NCI-H524 (cell line): ENCODE measurements around the gene DFFB.

Experiments
- DNase-seq, 2 experiments: peaks; one replicate each; lab custom pipeline; 2025; lab: John Stamatoyannopoulos, UW

The DFFB gene

DNA sequence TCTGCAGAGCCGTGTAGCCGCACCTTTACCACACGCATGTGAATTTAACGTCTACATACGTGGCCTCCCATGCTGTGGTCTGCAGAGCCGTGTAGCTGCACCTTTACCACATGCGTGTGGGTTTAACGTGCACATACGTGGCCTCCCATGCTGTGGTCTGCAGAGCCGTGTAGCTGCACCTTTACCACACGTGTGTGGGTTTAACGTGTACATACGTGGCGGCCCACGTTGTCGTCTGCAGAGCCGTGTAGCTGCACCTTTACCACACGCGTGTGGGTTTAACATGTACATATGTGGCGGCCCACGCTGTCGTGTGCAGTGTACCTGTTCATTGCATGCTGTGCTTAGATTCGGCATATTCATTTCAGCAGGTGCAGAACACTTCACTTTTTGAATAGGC lies 17.5 kb downstream of the DFFB start:
- no peak for DNase-seq

DNA sequence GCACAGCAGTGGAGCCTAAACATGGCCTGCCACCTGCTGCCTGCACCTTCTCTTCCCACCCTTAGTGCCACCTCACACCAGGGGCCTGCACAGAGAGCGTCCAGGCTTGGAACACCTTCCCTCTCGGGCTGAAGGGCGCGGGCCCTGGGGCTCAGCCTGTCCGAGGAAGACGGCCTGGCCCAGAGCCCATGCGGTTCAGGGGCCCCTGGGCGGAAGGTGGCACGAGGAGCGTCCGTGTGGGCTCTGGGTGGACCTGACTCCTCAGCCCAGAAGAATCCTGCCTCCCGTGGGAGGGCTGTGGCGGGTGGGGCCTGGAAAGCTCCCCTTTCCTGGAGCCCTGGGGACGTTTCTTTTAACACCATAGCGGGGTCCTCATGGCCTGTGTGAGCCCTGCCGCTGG lies 19.4 kb downstream of the DFFB start:
- DNase-seq: no peak

- no peak for DNase-seq
Measured at GRCh38 chr1:3879099-3879498, 21.8 kb downstream of the DFFB start.

- DNase-seq: no peak
Measured at GRCh38 chr1:3879787-3880428, 22.6 kb downstream of the DFFB start.

GRCh38 chr1:3880429-3881192 lies 23.3 kb downstream of the DFFB start:
- DNase-seq: no peak

DNA sequence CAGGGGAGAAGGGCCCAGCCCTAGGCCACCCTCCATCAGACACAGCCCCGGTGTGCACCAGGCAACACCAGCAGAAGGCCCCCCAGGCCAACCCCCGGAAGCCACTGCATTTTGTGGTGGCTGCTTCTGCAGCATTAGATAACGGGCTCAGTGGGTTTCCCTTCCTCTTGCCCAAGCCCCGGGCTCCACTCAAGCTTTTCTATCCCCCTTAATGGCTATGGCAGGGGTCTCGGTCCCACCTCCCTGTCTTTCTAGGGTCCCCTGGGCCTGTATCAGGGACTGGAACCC lies 23.9 kb downstream of the DFFB start:
- no peak for DNase-seq

- DNase-seq: no peak
Measured at GRCh38 chr1:3883194-3883925, 26.1 kb downstream of the DFFB start.

DNA sequence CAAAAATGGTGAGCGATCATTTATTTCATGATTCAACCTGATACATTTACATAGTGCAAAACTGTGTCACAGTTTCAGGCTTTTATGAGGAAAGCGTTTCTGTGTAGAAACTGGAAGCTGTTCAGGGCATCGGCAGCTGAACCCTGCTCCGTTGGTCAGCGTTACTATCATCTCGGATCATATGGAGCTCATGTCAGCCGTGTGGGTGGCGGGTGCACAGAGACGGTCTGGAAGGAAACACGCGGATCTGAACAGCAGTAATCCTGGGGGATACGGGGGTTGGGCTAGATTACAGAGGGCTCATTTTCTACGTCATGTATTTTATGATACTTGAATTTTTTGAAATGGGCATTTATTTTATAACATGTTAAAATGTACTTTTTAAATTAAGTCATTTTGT lies 27.7 kb downstream of the DFFB start:
- no peak for DNase-seq

DNA sequence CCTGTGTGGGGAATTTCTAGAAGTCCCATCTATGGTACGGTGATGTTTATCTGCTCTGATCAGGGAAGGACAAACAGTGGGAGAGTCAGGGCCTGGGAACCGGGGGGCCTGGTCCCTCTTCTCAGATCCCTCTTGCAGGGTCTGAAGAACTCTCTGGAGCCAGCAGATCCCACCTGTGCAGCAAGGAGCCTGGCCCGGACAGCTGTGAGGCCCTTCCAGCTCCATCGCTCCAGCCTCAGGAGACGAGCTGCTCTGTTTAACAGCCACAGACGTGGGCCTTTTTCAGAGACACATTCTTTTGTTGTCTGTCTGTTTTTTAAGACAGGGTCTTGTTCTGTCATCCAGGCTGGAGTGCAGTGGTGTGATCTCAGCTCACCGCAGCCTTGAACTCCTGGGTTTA lies 28.3 kb downstream of the DFFB start:
- no peak for DNase-seq

- no peak for DNase-seq
Measured at GRCh38 chr1:3886106-3886670, 28.9 kb downstream of the DFFB start.

DNA sequence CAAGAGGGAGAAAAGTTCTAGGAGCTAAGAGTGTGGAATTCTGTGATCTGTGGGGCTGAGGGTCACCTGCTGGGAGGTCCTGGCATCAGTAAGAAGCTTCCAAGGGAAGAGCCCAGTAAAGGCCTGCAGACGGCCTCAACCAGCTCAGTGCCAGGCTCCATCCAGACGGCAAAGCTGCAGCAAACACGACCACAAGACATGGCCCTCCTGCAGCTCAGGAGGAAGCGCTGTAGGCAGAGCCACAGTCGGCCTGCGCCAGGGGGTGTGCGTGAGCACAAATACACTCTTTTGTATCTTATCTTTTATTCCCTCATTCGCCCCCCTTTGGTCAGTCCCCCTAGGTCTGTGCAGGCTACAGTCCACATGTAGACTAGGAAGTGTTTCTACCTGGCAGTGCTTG lies 29.4 kb downstream of the DFFB start:
- no peak for DNase-seq

DNA sequence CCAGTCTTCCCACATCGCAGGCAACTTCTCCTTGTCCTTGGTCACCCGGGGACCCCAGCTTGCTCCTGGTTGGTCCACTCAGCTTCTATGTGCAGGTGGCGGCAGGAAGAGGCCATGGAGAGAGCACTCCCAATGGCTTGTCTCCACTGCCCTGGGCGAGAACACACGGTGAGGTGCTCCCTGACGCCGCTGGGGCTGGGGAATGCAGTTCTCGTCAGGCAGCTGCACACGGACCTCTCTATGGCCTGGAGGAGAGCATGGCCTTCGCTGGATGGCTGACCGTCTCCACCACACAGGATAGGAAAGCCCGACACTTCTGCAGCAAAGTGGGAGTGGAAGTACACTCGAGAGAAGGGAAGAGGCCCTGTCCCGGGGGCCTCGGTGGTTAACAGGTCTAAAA lies 31.0 kb downstream of the DFFB start:
- DNase-seq: no peak

- no peak for DNase-seq
Measured at GRCh38 chr1:3889936-3890335, 32.7 kb downstream of the DFFB start.

DNA sequence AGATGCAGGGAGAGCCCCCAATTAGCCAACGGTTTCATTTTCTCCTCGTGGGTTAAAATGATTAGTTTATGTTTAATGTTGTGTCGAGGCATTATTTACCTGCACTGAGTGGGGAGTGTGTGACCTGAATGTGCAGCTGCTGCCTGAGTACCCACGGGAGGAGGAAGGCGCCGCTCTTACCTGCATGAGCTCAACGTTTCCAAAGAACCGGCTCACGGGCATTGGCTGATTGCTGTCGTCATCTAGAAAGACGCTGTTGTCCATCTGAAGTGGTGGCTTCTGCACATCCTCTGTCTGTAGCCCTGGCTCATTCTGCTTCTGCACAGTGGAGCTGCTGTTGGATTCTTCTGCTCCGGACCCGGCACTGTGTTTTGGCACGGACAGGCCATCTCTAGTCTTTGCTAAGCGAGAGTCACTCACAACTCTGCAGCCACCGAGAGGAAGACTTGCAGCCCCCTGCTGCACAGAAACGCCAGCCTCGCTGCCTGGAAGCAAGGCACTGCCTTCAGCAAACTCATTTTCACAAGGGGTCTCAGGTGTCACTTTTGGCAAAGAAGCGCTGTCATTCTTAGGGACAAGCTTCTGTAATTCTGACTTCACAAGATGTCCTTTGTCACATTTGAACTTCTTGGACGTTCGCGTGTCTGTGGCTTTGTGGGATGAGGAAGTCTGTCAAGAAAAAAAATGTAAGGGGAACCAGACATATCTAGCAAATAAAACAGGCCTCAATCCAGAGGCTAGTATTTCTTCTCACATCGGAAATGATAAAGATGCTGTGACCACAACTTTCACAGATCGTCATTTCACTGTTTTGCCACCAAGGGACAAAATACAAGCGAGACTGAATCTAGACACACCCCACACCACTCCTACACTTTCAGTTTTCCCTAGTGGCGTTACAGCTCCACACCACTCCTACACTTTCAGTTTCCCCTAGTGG lies 33.4 kb downstream of the DFFB start:
- no peak for DNase-seq

GRCh38 chr1:3891329-3891865 lies 34.1 kb downstream of the DFFB start:
- no peak for DNase-seq

DNA sequence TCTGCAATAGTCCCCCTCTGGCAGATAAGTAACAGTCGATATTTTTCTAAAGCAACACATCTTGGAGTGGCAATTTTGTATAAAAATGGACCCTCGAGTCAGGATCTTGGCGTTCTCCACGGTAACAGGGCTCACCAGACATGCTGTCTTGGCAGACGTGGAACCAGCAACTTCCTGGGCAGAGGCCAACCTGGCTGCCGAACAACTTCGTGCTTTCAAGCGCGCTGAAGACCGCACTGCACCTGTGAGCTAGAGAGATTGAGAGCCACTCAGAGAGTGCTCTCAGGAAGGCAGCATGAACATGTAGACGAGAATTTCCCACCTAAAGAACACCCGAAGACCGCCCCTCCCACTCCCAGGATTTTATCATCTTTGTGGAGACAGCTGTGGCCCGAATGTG lies 35.5 kb downstream of the DFFB start:
- DNase-seq: no peak

- DNase-seq: no peak
Measured at GRCh38 chr1:3893190-3893589, 35.9 kb downstream of the DFFB start.

DNA sequence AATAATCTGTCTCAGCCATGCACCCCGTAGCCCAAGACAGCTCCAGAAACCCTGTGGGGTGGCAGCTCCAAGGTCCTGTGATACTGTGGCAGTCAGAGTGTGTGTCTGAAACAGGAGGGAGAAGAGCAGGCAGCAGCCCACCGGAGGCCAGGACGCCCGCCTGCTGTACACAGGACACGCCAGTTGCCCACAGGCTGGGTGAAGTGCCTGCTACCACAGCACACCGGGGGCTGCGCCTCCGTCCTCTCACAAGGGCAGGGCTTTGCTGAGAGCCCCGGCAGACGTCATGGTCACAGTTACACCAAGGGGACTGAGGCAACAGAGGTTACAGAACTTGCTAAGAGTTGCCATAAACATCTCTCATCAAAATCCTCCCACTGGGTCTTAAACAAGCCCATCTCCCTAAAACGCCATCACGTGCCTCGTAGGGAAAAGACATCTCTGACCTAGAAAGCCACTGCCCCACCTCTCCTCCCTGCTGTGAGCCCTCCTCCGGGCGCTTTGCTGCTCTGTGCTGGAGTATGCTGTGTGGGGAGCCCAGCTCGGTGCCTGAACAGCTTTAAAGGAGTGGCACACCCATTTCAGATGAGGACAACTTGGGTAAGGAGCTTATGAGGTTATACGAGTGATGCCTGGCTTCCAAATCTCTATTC lies 37.5 kb downstream of the DFFB start:
- no peak for DNase-seq

DNA sequence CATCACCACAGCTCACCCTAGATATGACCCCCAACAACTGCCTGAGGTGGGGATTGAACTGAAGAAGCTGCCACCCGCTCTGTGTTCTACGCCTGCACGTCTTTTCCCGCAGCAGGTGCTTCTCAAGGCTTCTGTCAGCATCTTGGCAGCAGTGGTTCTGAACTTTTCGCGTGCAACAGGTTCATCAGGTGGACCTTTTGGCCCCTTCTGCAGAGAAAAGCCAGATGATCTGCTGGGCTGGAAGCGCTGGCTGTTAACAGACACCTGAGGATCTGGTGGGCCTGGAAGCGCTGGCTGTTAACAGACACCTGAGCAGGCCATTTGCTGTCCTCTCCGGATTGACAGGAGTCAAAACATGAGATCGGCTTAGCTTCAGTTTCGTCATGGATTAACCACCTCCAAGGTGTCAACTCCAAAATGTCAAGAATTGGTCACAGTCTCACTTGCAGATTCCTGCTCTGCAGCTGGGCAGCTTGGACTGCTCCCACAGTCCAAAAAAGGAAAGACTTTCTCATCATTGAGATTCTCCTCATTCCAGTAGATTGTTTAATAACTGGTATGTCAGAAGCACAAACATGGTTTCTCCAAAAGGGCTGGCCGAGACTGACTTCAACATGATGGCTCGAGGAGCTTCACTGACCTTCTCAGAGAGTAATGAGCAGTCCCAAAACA lies 38.1 kb downstream of the DFFB start:
- DNase-seq: no peak

DNA sequence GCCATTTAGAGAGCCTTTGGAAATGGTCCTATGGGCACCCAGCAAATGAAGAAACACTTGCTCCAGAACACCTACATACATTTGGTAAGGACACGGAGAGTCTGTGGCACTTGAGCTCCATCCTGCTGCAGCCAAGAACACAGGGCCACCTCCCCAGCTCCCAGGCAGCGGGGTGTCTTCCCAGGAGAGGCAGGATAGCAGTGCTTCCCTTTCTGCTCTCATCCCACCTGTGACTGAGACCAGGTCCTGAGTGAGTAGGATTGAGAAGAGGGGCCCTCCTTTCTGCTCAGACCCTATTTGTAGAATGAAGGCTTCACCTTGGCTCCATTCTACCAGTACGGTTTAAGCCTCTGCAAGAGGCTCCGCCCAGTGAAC lies 38.7 kb downstream of the DFFB start:
- no peak for DNase-seq
